PFSK-1 (cell line): ENCODE results near the gene SPACA5.

ENCODE experiments used
- FOXP2 ChIP-seq: optimal IDR thresholded peaks from 2 replicates; pipeline ENCODE3; 2011; ENCODE audit warnings: borderline replicate concordance, control low read depth, inconsistent platforms; ENCODE audit not compliant: insufficient read depth; ENCODE audit errors: extremely low read length, extremely low read depth
- POLR2AphosphoS5 ChIP-seq: IDR thresholded peaks from 2 replicates; pipeline ENCODE4 v1.6.1; 2012; ENCODE audit warnings: low read depth, mild to moderate bottlenecking, control low read depth, low read length, moderate library complexity
- REST ChIP-seq, 2 experiments: IDR thresholded peaks; 2 replicates each; pipeline versions ENCODE4 v1.6.1 to v1.8.0; 2011 to 2012; ENCODE audit warnings: low read depth in 2 of 2, low read length in 2 of 2, control low read depth in 1 of 2, inconsistent platforms in 1 of 2, mild to moderate bottlenecking in 1 of 2, moderate library complexity in 1 of 2; ENCODE audit not compliant: insufficient read depth in 1 of 2
- SIN3A ChIP-seq: IDR thresholded peaks from 2 replicates; pipeline ENCODE4 v1.6.1; 2012; ENCODE audit warnings: mild to moderate bottlenecking, low read length, moderate library complexity, borderline replicate concordance; ENCODE audit not compliant: insufficient read depth
- TAF1 ChIP-seq: IDR thresholded peaks from 2 replicates; pipeline ENCODE4 v1.6.1; 2012; ENCODE audit warnings: low read length, control low read depth, borderline replicate concordance; ENCODE audit not compliant: insufficient read depth

Gene SPACA5

DNA sequence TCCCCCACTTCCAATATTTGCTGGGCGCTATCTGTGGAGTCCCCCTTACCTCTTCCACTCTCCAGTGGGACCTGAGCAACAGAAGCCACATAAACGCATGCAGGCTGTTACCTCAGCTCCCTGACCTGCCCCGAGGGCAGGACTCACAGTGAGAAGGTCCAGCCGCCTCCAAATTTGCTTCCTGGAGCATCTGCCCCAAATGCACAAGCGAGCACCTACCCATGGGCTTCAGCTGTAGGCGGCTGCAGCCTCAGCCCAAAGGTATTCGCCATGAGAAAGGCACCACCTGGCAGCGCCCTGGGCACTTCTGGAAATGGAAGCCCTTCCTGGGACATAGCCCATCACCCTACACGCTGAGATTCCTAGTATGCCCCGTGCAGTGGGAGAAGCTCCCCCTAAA is 23.4 kb downstream of the SPACA5 start:
- no peak for TF ChIP-seq FOXP2
- no peak for TF ChIP-seq TAF1
- no peak for TF ChIP-seq REST (IDR thresholded peaks at IDR 0.05; ENCODE audit: insufficient read depth in 1 of 2, low read depth in 2 of 2, low read length in 2 of 2)
- TF ChIP-seq POLR2AphosphoS5: no peak
- TF ChIP-seq SIN3A: no peak

GRCh38 chrX:48035891-48036290 is 29.1 kb downstream of the SPACA5 start:
- TF ChIP-seq POLR2AphosphoS5 (no peak), TAF1 (no peak), REST (IDR thresholded peaks at IDR 0.05; ENCODE audit: insufficient read depth in 1 of 2, low read depth in 2 of 2, low read length in 2 of 2) (no peak), SIN3A (no peak), FOXP2 (no peak)

DNA sequence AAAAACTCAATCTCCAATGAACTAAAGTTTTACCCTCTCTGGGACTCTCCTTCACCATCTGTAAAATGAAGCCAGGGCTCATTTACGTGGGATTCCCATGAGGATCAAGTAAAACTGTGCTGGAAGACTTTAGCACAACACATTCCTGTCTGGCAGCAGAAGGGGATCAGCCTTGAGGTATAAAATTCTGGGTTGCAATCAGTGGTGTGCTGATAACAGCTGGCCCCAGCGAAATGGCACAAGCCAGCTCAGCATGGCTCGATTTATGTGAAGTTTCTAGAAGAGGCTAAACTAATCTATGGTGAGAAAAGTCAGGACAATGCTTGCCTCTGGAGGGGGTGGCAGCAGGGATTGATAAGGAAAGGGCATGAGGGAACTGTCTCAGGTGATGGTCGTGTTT is 36.3 kb downstream of the SPACA5 start:
- TF ChIP-seq POLR2AphosphoS5 (no peak), TAF1 (no peak), SIN3A (no peak)

- TF ChIP-seq SIN3A (no peak), REST (IDR thresholded peaks at IDR 0.05; ENCODE audit: insufficient read depth in 1 of 2, low read depth in 2 of 2, low read length in 2 of 2) (no peak), TAF1 (no peak), POLR2AphosphoS5 (no peak), FOXP2 (no peak)
These were observed 38.9 kb downstream of the SPACA5 start for GRCh38 chrX:48045410-48046311.

DNA sequence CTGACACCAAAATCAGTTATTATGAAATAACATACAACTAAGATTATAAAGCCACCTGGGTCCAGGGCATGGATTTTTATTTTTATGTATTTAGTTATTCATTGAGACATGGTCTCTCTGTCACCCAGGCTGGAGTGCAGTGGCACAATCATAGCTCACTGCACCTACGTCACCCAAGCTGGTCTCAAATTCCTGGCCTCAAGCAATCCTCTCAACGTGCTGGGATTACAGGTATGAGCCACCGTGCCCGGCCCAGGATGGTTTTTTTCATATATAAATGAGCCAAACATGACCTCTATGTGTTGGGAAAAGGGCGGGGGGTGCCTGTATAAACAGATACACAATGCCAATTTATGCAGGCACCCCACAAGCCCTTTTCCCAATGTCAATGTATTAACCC is 40.1 kb downstream of the SPACA5 start:
- TF ChIP-seq POLR2AphosphoS5: no peak
- TF ChIP-seq REST (IDR thresholded peaks at IDR 0.05; ENCODE audit: insufficient read depth in 1 of 2, low read depth in 2 of 2, low read length in 2 of 2): no peak
- no peak for TF ChIP-seq SIN3A
- no peak for TF ChIP-seq TAF1
- no peak for TF ChIP-seq FOXP2
